K562 (cell line): Measurements from ENCODE around the gene CRIP1. TPM values are rescaled to one million over a fixed set of nuclear protein-coding genes. Genes with fewer than 3 reads are reported as not detected.

Source experiments
- BRF1 ChIP-seq: IDR thresholded peaks from 3 replicates; pipeline ENCODE4 v1.6.1; 2011; ENCODE audit warnings: borderline replicate concordance, mild to moderate bottlenecking; ENCODE audit not compliant: insufficient read length; ENCODE audit errors: extremely low read depth
- EHMT2 ChIP-seq: fragments of 450-650 bp; IDR thresholded peaks from 2 replicates; pipeline ENCODE4 v1.6.1; 2018; ENCODE audit warnings: antibody characterized with exemption
- ELF4 ChIP-seq: fragments of 450-650 bp; formaldehyde crosslinking; IDR thresholded peaks from 2 replicates; pipeline ENCODE4 v1.4.0; 2022; ENCODE audit warnings: missing genetic modification characterization
- GABPB1 ChIP-seq: sonication (generic); formaldehyde crosslinking; IDR thresholded peaks from 2 replicates; pipeline ENCODE4 v1.8.0; 2022; ENCODE audit warnings: mild to moderate bottlenecking, missing genetic modification reagents
- GTF2F1 ChIP-seq: IDR thresholded peaks from 2 replicates; pipeline ENCODE4 v1.6.1; 2011; ENCODE audit warnings: low read depth, low read length, improper control_type of control experiment
- HIVEP1 ChIP-seq: fragments of 250-450 bp; sonication (Bioruptor Pico); IDR thresholded peaks from 2 replicates; pipeline ENCODE4 v1.4.0; 2020; ENCODE audit warnings: mild to moderate bottlenecking
- JUND ChIP-seq, 2 experiments: IDR thresholded peaks; 2 replicates in 1 of 2; 3 replicates in 1 of 2; pipeline ENCODE4 v1.6.1; 2011; ENCODE audit warnings: borderline replicate concordance in 2 of 2, low read depth in 2 of 2, low read length in 2 of 2, improper control_type of control experiment in 1 of 2, missing biosample characterization in 1 of 2, missing genetic modification characterization in 1 of 2, missing genetic modification reagents in 1 of 2
- NCOA4 ChIP-seq: fragments of 450-650 bp; IDR thresholded peaks from 2 replicates; pipeline ENCODE4 v1.6.1; 2018; ENCODE audit warnings: mild to moderate bottlenecking; ENCODE audit not compliant: partially characterized antibody
- NR2C2 ChIP-seq, 2 experiments: fragments of 200-800 bp in 1 of 2; sonication (Bioruptor generic) in 1 of 2; sonication (generic) in 1 of 2; formaldehyde crosslinking in 1 of 2; IDR thresholded peaks; 2 replicates each; pipeline versions ENCODE4 v1.6.1 to v1.8.0; 2016 to 2022; ENCODE audit warnings: mild to moderate bottlenecking in 1 of 2, missing compliant biosample characterization in 1 of 2, missing genetic modification characterization in 1 of 2, missing genetic modification reagents in 1 of 2
- PCBP1 ChIP-seq: fragments of 200-400 bp; formaldehyde crosslinking; IDR thresholded peaks from 2 replicates; pipeline ENCODE4 v1.6.1; 2018; ENCODE audit warnings: mild to moderate bottlenecking, low read depth, low read length; ENCODE audit not compliant: poor library complexity, severe bottlenecking
- PTBP1 ChIP-seq: fragments of 200-400 bp; formaldehyde crosslinking; IDR thresholded peaks from 2 replicates; pipeline ENCODE4 v1.6.1; 2017; ENCODE audit warnings: low read depth, low read length
- SOX6 ChIP-seq: fragments of 450-650 bp; IDR thresholded peaks from 2 replicates; pipeline ENCODE4 v1.6.1; 2014; ENCODE audit warnings: mild to moderate bottlenecking
- TRIM24 ChIP-seq, 2 experiments: fragments of 450-650 bp; IDR thresholded peaks; 2 replicates each; pipeline ENCODE4 v1.6.1; 2016
- TRIM28 ChIP-seq: fragments of 450-650 bp; IDR thresholded peaks from 2 replicates; pipeline ENCODE4 v1.6.1; 2017
- ZNF436 ChIP-seq: fragments of 250-450, 450-650 bp; sonication (Bioruptor Pico); formaldehyde crosslinking; IDR thresholded peaks from 2 replicates; pipeline ENCODE4 v1.7.0; 2020; ENCODE audit warnings: mild to moderate bottlenecking
- polyA plus RNA-seq, 8 experiments: library from polyadenylated mRNA; depleted of rRNA in 4 of 8; stranded (reverse) in 5 of 8; unstranded in 3 of 8; fragments of >200 nt; fragmentation: Nextera tagmentation in 2 of 8; fragmentation: Illumina TruSeq in 1 of 8; extraction: Ambion mirVana in 2 of 8; extraction: Trizol in 1 of 8; gene quantifications; 2 replicates each; pipeline versions ENCODE4 v1.2.1 to v1.2.3, GENCODE V29; 2011 to 2014; ENCODE audit warnings: inconsistent platforms in 1 of 8, missing spikeins in 1 of 8
- total RNA-seq, 7 experiments: library from RNA; depleted of rRNA in 6 of 7; stranded (reverse); fragments of >200 nt in 6 of 7; fragmentation: Illumina TruSeq in 2 of 7; extraction: Trizol in 2 of 7; gene quantifications; 2 replicates each; pipeline versions ENCODE4 v1.2.1 to v1.2.3, GENCODE V29; 2011 to 2021; ENCODE audit warnings: low replicate concordance in 1 of 7
- TF ChIP-seq, protein P1 (sequence below): sonication (generic); formaldehyde crosslinking; IDR thresholded peaks from 2 replicates; pipeline ENCODE4 v1.9.0; 2022; ENCODE audit warnings: mild to moderate bottlenecking, missing genetic modification reagents
- TF ChIP-seq, protein P2 (sequence below): sonication (generic); formaldehyde crosslinking; IDR thresholded peaks from 2 replicates; pipeline ENCODE4 v1.8.0; 2022; ENCODE audit warnings: mild to moderate bottlenecking, low read depth, missing genetic modification reagents
- TF ChIP-seq, protein P3 (sequence below): fragments of 250-450 bp; sonication (Bioruptor Pico); IDR thresholded peaks from 2 replicates; pipeline ENCODE4 v1.8.0; 2022; ENCODE audit warnings: inconsistent platforms
- TF ChIP-seq, protein P4 (sequence below): fragments of 450-650 bp; formaldehyde crosslinking; conservative IDR thresholded peaks from 2 replicates; pipeline ENCODE4 v1.4.0; 2022; ENCODE audit warnings: mild to moderate bottlenecking, missing genetic modification characterization
- TF ChIP-seq, protein P5 (sequence below): sonication (generic); formaldehyde crosslinking; IDR thresholded peaks from 2 replicates; pipeline ENCODE4 v1.9.0; 2022; ENCODE audit warnings: mild to moderate bottlenecking, missing genetic modification reagents
- TF ChIP-seq, protein P6 (sequence below): fragments of 250-450 bp; sonication (Bioruptor Pico); IDR thresholded peaks from 2 replicates; pipeline ENCODE4 v1.5.0; 2021

The CRIP1 gene
- total and polyA plus RNA-seq, 9 of the 15 experiments (the other 6 are each of a cell fraction or from before 2014, with no cell fraction given), result 0.11 to 0.58 (median 0.14) TPM; not detected in 6

DNA sequence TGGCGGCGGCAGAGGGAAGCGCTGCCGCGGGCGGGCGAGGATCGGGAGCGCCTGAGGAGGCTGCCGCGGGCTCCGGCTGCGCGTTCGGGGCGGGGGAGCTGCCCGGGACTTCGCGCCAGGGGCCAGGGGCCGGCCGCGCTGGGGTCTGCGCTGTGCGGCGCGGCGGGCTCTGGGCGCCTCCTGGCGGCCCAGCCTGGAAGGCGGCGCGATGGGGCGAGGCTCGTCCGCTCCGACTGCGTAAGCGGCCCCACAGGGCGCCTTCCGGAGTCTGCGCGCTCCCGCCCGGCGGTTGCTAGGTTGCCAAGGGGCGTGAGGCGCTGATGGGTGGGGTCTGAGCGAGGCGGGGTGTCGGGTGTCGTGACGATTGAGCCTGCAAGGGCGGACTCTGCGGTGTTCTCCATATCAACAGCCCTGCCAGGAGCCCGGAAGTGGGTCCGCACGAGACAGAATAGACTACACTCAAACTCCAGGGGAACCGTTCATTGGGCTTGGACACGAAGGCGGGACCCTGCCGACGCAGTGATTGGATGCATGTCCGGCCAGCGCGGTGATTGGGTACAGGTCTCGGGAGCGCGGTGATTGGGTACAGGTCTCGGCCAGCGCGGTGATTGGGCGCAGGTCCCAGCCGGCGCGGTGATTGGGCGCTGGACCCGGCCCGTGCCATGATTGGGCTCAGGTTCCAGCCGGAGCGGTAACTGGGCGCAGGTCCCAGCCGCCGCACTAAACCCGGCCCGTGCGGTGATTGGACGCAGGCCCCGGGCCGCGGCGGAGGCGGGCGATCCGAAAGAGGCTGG lies 4.1 kb downstream of the CRIP1 start, which contains the start of gene TEDC1 (continued):
- TF ChIP-seq EHMT2 (no peak), GABPB1 (CRISPR knock-in tag) (peak; percentile 100), TRIM24 (IDR thresholded peaks at IDR 0.05) (peak in 1 of 2 experiments; percentile 93; a peak in 2 of 4 replicates), PCBP1 (no peak), JUND (IDR thresholded peaks at IDR 0.05; ENCODE audit: borderline replicate concordance, low read depth, low read length) (no peak), JUND (tag; IDR thresholded peaks at IDR 0.05; ENCODE audit: borderline replicate concordance, low read depth, low read length) (no peak), GTF2F1 (no peak), TRIM28 (peak; percentile 6; the same call in 1 of the 2 replicates), BRF1 (no peak), NR2C2 (CRISPR knock-in tag; IDR thresholded peaks at IDR 0.05) (peak; percentile 27; the same call in 1 of the 2 replicates), NR2C2 (tag; IDR thresholded peaks at IDR 0.05) (peak; percentile 63; the same call in 1 of the 2 replicates), SOX6 (0 out of 2 replicates have a peak, but pooled peaks have one; percentile 20), ELF4 (no peak), ZNF436 (no peak), PTBP1 (no peak), NCOA4 (no peak), HIVEP1 (CRISPR knock-in tag) (no peak)
- TF ChIP-seq, protein P1, sequence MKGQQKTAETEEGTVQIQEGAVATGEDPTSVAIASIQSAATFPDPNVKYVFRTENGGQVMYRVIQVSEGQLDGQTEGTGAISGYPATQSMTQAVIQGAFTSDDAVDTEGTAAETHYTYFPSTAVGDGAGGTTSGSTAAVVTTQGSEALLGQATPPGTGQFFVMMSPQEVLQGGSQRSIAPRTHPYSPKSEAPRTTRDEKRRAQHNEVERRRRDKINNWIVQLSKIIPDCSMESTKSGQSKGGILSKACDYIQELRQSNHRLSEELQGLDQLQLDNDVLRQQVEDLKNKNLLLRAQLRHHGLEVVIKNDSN (CRISPR knock-in tag), result peak; percentile 33; the same call in 1 of the 2 replicates
- TF ChIP-seq, protein P2, sequence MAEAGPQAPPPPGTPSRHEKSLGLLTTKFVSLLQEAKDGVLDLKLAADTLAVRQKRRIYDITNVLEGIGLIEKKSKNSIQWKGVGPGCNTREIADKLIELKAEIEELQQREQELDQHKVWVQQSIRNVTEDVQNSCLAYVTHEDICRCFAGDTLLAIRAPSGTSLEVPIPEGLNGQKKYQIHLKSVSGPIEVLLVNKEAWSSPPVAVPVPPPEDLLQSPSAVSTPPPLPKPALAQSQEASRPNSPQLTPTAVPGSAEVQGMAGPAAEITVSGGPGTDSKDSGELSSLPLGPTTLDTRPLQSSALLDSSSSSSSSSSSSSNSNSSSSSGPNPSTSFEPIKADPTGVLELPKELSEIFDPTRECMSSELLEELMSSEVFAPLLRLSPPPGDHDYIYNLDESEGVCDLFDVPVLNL (CRISPR knock-in tag), result peak; percentile 94
- TF ChIP-seq, protein P3, sequence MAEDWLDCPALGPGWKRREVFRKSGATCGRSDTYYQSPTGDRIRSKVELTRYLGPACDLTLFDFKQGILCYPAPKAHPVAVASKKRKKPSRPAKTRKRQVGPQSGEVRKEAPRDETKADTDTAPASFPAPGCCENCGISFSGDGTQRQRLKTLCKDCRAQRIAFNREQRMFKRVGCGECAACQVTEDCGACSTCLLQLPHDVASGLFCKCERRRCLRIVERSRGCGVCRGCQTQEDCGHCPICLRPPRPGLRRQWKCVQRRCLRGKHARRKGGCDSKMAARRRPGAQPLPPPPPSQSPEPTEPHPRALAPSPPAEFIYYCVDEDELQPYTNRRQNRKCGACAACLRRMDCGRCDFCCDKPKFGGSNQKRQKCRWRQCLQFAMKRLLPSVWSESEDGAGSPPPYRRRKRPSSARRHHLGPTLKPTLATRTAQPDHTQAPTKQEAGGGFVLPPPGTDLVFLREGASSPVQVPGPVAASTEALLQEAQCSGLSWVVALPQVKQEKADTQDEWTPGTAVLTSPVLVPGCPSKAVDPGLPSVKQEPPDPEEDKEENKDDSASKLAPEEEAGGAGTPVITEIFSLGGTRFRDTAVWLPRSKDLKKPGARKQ, result no peak
- TF ChIP-seq, protein P4, sequence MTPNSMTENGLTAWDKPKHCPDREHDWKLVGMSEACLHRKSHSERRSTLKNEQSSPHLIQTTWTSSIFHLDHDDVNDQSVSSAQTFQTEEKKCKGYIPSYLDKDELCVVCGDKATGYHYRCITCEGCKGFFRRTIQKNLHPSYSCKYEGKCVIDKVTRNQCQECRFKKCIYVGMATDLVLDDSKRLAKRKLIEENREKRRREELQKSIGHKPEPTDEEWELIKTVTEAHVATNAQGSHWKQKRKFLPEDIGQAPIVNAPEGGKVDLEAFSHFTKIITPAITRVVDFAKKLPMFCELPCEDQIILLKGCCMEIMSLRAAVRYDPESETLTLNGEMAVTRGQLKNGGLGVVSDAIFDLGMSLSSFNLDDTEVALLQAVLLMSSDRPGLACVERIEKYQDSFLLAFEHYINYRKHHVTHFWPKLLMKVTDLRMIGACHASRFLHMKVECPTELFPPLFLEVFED, result no peak
- TF ChIP-seq, protein P5, sequence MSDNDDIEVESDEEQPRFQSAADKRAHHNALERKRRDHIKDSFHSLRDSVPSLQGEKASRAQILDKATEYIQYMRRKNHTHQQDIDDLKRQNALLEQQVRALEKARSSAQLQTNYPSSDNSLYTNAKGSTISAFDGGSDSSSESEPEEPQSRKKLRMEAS (CRISPR knock-in tag), result peak; percentile 62
- TF ChIP-seq, protein P6, sequence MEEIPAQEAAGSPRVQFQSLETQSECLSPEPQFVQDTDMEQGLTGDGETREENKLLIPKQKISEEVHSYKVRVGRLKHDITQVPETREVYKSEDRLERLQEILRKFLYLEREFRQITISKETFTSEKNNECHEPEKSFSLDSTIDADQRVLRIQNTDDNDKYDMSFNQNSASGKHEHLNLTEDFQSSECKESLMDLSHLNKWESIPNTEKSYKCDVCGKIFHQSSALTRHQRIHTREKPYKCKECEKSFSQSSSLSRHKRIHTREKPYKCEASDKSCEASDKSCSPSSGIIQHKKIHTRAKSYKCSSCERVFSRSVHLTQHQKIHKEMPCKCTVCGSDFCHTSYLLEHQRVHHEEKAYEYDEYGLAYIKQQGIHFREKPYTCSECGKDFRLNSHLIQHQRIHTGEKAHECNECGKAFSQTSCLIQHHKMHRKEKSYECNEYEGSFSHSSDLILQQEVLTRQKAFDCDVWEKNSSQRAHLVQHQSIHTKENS (CRISPR knock-in tag), result no peak
